NOMO-1 treated with DMSO at 0.1 percent for 48 hours (cell line): Measurements from ENCODE around the gene SLC35E2B.
"Not testable (repeated sequence)": the region's sequence is repeated elsewhere in the genome, so short reads cannot be mapped to it uniquely, and the experiment has no call there.

ENCODE experiments used
- DNase-seq: peaks from one replicate; lab custom pipeline; 2025; ENCODE audit not compliant: unreplicated experiment; lab: John Stamatoyannopoulos, UW

Gene SLC35E2B

GRCh38 chr1:1692714-1693647 is at the start of gene SLC35E2B:
Gene SLC35E2B, minus strand, starts transcription at chr1:1692795. Its CDS starts 16,096 bp downstream, at chr1:1676699.
- peak; percentile 75 for DNase-seq

DNA sequence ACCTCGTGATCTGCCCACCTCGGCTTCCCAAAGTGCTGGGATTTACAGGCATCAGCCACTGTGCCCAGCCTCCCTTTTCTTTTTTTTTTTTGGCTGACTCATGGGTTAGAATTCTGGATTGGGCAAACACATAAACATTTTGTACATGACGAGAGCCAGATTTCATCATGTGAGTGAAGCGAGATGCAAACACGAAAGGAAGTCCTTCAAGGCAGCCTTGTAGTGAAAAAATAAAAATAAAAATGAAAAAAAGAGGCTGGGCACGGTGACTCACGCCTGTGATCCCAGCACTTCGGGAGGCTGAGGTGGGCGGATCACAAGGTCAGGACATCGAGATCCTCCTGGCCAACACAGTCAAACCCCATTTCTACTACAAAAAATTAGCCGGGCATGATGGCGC is 48.4 kb upstream of the SLC35E2B start:
- not testable (repeated sequence) for DNase-seq

DNA sequence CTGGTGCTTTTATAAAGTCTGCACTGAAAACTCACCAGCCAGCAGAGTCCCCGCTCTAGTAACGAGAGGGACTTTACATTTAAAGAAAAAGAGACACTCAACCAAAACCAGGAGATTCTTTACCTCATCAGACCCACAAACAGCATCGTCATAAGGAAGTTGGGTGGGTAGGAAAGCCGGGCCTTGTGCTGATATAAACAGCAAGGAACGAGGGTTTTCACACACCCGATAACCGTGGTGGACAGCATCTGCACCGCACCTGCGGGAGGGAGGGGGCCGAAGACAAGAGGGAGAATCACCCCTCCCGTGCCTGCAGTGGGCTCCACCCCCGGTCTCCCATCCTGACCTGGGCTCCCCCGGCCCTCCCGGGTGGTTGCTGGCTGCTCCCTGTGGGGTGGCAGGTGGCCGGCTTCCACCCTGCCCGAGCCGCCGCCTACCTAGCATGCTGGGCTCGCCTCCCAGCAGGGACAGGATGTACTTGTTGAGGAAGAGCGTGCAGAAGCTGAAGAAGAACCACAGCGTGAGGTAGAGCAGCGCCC is 46.3 kb upstream of the SLC35E2B start:
- DNase-seq = not testable (repeated sequence)

GRCh38 chr1:1737675-1738590 is 45.3 kb upstream of the SLC35E2B start:
- not testable (repeated sequence) for DNase-seq

DNA sequence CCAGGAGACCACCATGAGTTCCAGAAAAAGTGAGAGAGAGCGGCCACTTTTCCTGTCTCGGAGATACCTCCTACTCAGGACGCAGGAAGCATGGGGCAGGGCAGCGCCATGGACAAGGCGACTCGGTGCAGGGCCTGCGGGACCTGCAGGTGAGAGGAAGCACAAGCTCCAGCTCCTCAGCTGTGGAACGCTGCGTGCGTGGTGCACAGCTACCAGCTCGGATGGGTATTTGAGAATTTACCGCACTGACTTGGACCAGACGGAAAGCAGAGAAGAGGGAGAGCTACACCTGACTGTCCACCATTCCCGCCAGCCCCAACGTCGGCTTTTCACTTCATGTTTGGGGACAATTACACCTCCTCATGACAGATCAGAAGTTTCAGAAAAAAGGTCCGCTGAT is 39.8 kb upstream of the SLC35E2B start:
- no peak for DNase-seq

GRCh38 chr1:1730870-1731269 is 38.3 kb upstream of the SLC35E2B start:
- DNase-seq = no peak

- DNase-seq = not testable (repeated sequence)
Observed at GRCh38 chr1:1730230-1730629, 37.6 kb upstream of the SLC35E2B start.

GRCh38 chr1:1729116-1729816 is 36.7 kb upstream of the SLC35E2B start:
- DNase-seq = not testable (repeated sequence)

- DNase-seq = peak; percentile 49
Observed at GRCh38 chr1:1728308-1729005, 35.9 kb upstream of the SLC35E2B start.

DNA sequence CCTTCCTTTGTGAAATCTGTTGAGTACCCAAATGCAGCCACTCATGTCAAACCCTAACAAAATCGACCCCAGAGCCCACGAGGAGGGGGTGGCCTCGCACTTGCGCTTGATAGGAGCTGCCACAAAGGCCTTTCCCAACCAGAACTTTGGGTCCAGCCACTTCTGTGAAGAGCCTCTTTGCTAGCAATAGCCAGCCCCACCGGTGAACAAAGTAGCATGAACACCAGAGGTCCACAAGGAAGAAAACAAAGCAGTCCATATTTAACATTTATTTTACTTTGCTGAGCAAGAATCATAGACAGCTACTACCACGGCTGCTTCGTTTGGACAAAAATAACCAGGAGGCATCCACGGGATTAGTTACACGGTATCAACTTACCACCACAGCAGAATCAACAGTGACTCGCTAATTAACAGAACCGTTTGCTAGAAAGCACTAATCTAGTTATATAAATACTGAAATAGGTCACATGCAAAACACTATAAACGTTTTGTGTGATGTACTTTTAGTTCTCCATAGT is 34.6 kb upstream of the SLC35E2B start:
- not testable (repeated sequence) for DNase-seq

DNA sequence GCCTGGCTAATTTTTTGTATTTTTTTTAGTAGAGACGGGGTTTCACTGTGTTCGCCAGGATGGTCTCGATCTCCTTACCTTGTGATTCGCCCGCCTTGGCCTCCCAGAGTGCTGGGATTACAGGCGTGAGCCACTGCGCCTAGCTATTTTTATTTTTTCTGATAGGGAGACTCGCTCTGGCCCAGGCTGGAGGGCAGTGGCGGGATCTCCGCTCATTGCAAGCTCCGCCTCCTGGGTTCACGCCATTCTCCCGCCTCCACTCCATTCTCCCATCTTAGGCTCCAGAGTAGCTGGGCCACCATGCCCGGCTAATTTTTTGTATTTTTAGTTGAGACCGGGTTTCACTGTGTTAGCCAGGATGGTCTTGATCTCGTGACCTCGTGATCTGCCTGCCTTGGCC is 33.5 kb upstream of the SLC35E2B start:
- not testable (repeated sequence) for DNase-seq

DNA sequence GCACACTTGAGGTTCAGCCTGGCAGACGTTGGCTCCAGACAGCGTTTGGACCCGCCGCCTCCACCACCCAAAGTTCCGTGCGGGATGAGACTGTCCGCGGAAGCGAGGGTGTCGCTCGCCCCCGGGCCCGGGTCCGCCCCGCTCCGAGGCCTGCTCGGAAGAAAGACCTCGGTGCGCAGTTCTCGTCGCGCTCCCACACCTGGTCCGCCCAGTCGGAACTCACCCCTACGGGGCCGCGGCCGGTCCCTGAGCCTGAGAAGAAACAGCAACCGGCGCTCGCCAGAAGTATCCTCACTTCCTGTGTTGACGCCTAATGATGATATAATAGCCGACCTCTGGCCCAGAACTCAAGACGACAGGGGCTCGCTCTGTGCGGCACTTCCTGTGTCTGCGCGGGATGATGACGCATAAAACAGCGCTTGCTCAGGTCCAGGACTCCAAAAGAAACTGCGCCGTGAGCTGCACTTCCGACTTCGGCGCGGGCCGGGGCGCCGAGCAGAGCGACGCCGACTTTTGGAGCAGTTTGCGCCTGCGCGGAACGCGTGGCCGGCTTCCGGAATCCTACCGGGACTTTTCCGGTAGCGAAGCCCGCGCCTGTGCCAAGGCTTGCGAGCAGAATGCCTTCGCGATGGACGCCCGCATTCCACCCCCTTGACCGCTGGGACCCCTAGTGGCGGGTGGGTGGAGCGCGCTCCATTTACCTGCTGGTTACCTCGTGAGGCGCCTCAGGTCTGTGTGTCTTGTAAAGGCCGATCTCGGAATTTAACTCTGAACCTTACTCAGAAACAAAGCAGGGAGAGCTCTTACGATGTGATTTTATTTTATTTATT is 31.7 kb upstream of the SLC35E2B start, which contains the start of gene CDK11A:
TSS of gene CDK11A (minus strand) at position 323 of the 830 bp plus-strand sequence. CDS start 1,539 bp downstream, outside the sequence.
- peak; percentile 97 for DNase-seq

DNA sequence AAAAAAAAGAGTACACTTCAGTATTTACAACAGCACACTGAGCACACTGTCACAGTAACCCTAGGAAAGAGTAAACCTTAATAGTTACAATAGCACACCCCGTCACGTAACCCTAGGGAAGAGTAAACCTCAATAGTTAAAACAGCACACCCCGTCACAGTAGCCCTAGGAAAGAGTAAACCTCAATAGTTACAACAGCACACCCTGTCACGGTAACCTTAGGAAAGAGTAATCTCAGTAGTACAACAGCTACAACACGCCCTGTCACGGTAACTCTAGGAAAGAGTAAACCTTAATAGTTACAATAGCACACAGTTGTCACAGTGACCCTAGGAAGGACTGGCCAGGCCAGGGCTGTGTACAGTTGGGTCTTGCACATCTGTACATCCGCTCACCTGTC is 28.6 kb upstream of the SLC35E2B start:
- no peak for DNase-seq

- not testable (repeated sequence) for DNase-seq
Observed at GRCh38 chr1:1715109-1715883, 22.7 kb upstream of the SLC35E2B start.

GRCh38 chr1:1707897-1708296 is 15.3 kb upstream of the SLC35E2B start:
- DNase-seq = not testable (repeated sequence)

DNA sequence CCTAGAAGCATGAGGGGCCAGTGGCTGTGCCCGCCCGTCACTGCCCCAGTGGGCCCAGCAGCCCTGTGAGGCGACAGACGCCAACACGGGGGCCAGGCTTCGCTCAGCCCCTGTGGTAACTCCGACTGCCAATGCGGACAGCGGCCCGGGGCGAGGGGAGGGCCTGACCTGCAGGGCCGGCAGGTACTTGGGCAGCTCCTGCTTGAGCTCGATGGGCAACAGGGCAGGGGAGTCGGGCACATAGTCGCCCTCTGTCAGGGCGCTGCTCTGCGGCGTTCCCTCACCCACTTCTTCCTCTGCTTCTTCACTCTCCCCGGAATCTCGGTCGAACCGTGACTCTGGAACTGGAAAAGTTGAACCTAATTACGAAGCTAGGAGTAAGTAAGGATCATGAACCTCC is 14.6 kb upstream of the SLC35E2B start:
- DNase-seq = not testable (repeated sequence)

DNA sequence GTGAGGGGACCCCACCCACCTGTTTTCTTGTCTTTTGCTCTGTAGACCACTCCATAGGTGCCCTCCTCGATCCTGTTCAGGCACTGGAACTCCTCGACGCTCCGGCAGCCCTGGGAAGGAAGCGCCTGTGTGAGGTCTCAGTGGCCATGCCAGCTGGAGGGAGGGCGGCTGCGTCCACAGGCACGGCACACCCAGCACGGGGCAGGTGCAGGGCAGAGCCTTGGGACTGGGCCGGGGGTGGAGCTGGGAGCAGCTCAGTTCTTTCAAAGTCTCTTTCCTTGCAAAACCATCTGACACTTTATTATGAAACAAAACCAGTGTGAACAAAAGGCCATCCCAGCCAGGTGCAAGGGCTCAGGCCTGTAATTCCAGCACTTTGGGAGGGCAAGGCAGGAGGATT is 13.0 kb upstream of the SLC35E2B start:
- DNase-seq = not testable (repeated sequence)
